ENCODE measurements around the gene CABP4.

CABP4 gene

GRCh38 chr11:67428052-67429001 is 26.8 kb upstream of the CABP4 start, which contains the start of gene RPS6KB2:
Gene RPS6KB2 (plus strand): TSS chr11:67428494. CDS start chr11:67428546, 52 bp downstream.
- Histone ChIP-seq H3K9ac (peak within 1 kb of the TSS; percentile 59), H3K4me1 (no peaks in the 10 kb centered on the region), H3K27me3 (ENCODE audit: control insufficient read depth, insufficient read depth, low read length) (no peaks in the 10 kb centered on the region), H2AFZ (peak within 1 kb of the TSS; percentile 92), H3K27ac (peak within 1 kb of the TSS; percentile 71), H3K4me3 (ENCODE audit: low read depth, low read length) (peak within 1 kb of the TSS; percentile 64), H3K36me3 (ENCODE audit: control insufficient read depth, insufficient read depth, low read length) (no peaks in the 10 kb centered on the region), H3K4me2 (ENCODE audit: low read length) (peak within 1 kb of the TSS; percentile 94), H3K9me3 (ENCODE audit: control insufficient read depth, low read length) (no peaks in the 10 kb centered on the region), H3K79me2 (peaks cover 10% of the 10 kb centered on the region)
- TF ChIP-seq, protein P1, sequence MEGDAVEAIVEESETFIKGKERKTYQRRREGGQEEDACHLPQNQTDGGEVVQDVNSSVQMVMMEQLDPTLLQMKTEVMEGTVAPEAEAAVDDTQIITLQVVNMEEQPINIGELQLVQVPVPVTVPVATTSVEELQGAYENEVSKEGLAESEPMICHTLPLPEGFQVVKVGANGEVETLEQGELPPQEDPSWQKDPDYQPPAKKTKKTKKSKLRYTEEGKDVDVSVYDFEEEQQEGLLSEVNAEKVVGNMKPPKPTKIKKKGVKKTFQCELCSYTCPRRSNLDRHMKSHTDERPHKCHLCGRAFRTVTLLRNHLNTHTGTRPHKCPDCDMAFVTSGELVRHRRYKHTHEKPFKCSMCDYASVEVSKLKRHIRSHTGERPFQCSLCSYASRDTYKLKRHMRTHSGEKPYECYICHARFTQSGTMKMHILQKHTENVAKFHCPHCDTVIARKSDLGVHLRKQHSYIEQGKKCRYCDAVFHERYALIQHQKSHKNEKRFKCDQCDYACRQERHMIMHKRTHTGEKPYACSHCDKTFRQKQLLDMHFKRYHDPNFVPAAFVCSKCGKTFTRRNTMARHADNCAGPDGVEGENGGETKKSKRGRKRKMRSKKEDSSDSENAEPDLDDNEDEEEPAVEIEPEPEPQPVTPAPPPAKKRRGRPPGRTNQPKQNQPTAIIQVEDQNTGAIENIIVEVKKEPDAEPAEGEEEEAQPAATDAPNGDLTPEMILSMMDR (IDR thresholded peaks at IDR 0.05) = no peak

GRCh38 chr11:67429038-67429668 is 26.0 kb upstream of the CABP4 start:
- H3K4me3 ChIP-seq (ENCODE audit: low read depth, low read length) = peak overlapping the region; percentile 64
- H3K9ac ChIP-seq = peak overlapping the region; percentile 59
- peak overlapping the region; percentile 71 for H3K27ac ChIP-seq
- TF ChIP-seq, protein P1 (IDR thresholded peaks at IDR 0.05) = no peak
- no peaks in the 10 kb centered on the region for H3K27me3 ChIP-seq (ENCODE audit: control insufficient read depth, insufficient read depth, low read length)
- peak overlapping the region; percentile 94 for H3K4me2 ChIP-seq (ENCODE audit: low read length)
- no peak overlapping the region for H2AFZ ChIP-seq
- no peaks in the 10 kb centered on the region for H3K36me3 ChIP-seq (ENCODE audit: control insufficient read depth, insufficient read depth, low read length)
- peaks cover 10% of the 10 kb centered on the region for H3K79me2 ChIP-seq
- H3K4me1 ChIP-seq = no peaks in the 10 kb centered on the region
- H3K9me3 ChIP-seq (ENCODE audit: control insufficient read depth, low read length) = no peaks in the 10 kb centered on the region

DNA sequence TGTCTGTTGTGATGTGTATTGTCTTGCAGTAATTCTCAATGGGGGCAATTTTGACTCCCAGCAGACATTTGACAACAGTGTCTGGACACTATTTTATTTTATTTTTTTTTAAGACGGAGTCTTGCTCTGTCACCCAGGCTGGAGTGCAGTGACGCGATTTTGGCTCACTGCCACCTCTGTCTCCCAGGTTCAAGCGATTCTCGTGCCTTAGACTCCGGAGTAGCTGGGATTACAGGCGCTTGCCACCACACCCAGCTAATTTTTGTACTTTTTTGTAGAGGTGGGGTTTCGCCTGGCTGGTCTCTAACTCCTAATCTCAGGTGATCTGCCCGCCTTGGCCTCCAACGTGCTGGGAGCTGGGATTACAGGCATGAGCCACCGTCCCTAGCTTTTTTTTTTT is 25.4 kb upstream of the CABP4 start:
- Histone ChIP-seq H3K4me2 (ENCODE audit: low read length) (no peak overlapping the region), H3K4me1 (no peaks in the 10 kb centered on the region), H2AFZ (no peak overlapping the region), H3K4me3 (ENCODE audit: low read depth, low read length) (no peak overlapping the region), H3K9me3 (ENCODE audit: control insufficient read depth, low read length) (no peaks in the 10 kb centered on the region), H3K27ac (no peak overlapping the region), H3K9ac (no peak overlapping the region), H3K36me3 (ENCODE audit: control insufficient read depth, insufficient read depth, low read length) (no peaks in the 10 kb centered on the region), H3K27me3 (ENCODE audit: control insufficient read depth, insufficient read depth, low read length) (no peaks in the 10 kb centered on the region), H3K79me2 (peaks cover 10% of the 10 kb centered on the region)
- TF ChIP-seq, protein P1 (IDR thresholded peaks at IDR 0.05) = no peak

DNA sequence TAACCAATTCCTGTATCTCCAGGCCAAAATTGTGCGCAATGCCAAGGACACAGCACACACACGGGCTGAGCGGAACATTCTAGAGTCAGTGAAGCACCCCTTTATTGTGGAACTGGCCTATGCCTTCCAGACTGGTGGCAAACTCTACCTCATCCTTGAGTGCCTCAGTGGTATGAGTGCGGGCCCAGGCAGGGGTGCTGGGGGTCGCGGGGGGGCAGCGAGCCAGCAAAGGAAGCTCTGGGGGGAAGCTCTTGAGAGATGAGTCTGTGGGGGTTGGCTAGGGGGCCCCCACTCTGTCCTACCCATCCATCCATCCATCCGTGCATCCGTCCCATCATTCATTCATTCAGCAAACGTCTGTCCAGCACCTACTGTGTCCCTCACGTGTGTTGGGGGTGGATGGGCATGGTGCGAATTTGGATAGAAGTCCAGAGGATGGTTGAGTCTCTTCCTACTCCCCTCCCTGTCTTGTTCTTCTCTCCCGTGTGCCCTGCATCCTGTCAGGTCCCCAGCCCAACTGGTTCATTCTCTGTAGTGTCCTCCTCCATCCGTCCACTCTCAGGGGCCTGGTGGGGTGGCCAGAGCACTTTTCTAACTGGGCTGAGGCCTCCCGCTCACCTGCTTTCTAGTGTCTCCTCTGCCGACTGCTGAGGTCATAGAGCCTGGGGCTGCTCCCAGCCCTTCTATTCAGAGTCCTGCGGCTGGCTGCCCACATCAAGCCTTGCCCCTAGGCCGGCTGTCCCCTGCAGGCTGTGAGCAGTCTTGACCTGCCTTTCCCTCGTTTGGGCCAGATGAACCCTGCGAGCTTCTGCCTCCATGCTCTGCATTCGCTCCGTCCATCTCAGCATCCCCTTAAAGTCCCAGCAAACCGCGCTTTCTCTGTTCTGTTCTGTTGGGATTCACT is 23.6 kb upstream of the CABP4 start:
- no peaks in the 10 kb centered on the region for H3K27me3 ChIP-seq (ENCODE audit: control insufficient read depth, insufficient read depth, low read length)
- no peak overlapping the region for H3K9ac ChIP-seq
- H3K36me3 ChIP-seq (ENCODE audit: control insufficient read depth, insufficient read depth, low read length) = no peaks in the 10 kb centered on the region
- H3K4me3 ChIP-seq (ENCODE audit: low read depth, low read length) = no peak overlapping the region
- no peaks in the 10 kb centered on the region for H3K4me1 ChIP-seq
- H3K4me2 ChIP-seq (ENCODE audit: low read length) = no peak overlapping the region
- no peak overlapping the region for H3K27ac ChIP-seq
- no peak overlapping the region for H2AFZ ChIP-seq
- TF ChIP-seq, protein P1 (IDR thresholded peaks at IDR 0.05) = no peak
- H3K9me3 ChIP-seq (ENCODE audit: control insufficient read depth, low read length) = no peaks in the 10 kb centered on the region
- H3K79me2 ChIP-seq = peaks cover 10% of the 10 kb centered on the region

Measured in parathyroid adenoma (tissue), 2 donors.